Breast epithelium (tissue), 4 donors: ENCODE data around the gene ANKMY1. TPM values are rescaled to one million over a fixed set of nuclear protein-coding genes. Genes with fewer than 3 reads are reported as not detected.

Experiments
- DNase-seq, 2 donors: peaks; one replicate each; pipeline ENCODE4 v3.0.0-alpha.2; 2019; ENCODE audit warnings: low spot score in 2 of 2
- H3K27ac ChIP-seq, 2 donors: fragments of 200-600 bp; sonication (generic) in 1 of 2; one replicate each; pipeline ENCODE4 v1.5.1; 2016 to 2019; ENCODE audit warnings: mild to moderate bottlenecking in 1 of 2
- H3K27me3 ChIP-seq, 2 donors: fragments of 200-600 bp; sonication (generic) in 1 of 2; one replicate each; pipeline versions ENCODE4 v1.5.1 to v1.6.0; 2017 to 2019; ENCODE audit warnings: control low read depth in 1 of 2, mild to moderate bottlenecking in 1 of 2
- H3K36me3 ChIP-seq: fragments of 200-600 bp; one replicate; pipeline ENCODE4 v1.5.1; 2019
- H3K4me1 ChIP-seq, 2 donors: fragments of 200-600 bp; sonication (generic); one replicate each; pipeline ENCODE4 v1.5.1; 2016 to 2019; ENCODE audit warnings: control low read depth in 1 of 2
- H3K4me3 ChIP-seq, 3 donors: fragments of 200-600 bp; sonication (generic); 1 replicate in 2 of 3; 2 replicates in 1 of 3; pipeline ENCODE4 v1.5.1; 2016 to 2019; ENCODE audit warnings: mild to moderate bottlenecking in 3 of 3, moderate library complexity in 2 of 3
- H3K9me3 ChIP-seq, 2 donors: fragments of 200-600 bp; sonication (generic) in 1 of 2; one replicate each; pipeline ENCODE4 v1.5.1; 2016 to 2019; ENCODE audit warnings: control low read depth in 1 of 2
- CTCF ChIP-seq, 3 donors: fragments of 450-650 bp; IDR thresholded peaks; one replicate each; pipeline ENCODE4 v1.5.1; 2016 to 2017; ENCODE audit warnings: antibody characterized with exemption in 3 of 3, mild to moderate bottlenecking in 3 of 3, moderate library complexity in 3 of 3
- POLR2A ChIP-seq: fragments of 450-650 bp; IDR thresholded peaks from one replicate; pipeline ENCODE4 v1.6.1; 2016; ENCODE audit warnings: antibody characterized with exemption, mild to moderate bottlenecking, moderate library complexity
- POLR2AphosphoS5 ChIP-seq, 3 donors: sonication (generic); formaldehyde crosslinking; IDR thresholded peaks; one replicate each; pipeline ENCODE4 v1.6.1; 2017; ENCODE audit warnings: antibody characterized with exemption in 3 of 3
- intact Hi-C: fragments of 100-400 bp; cut with DNase I; formaldehyde crosslinking; loops from one replicate; pipeline ENCODE4 v1.15.1; 2023; ENCODE audit warnings: low total_unique reads
- total RNA-seq, 3 donors: library from RNA; depleted of rRNA; stranded (reverse); fragments of >200 nt; gene quantifications; one replicate each; pipeline ENCODE4 v1.1.0, GENCODE V29; 2016

The ANKMY1 gene
- total RNA-seq, 3 donors from 2014 or later = 13.0 to 32.8 (median 19.0) TPM

GRCh38 chr2:240591226-240591625 is 33.4 kb upstream of the ANKMY1 start:
- no peak for TF ChIP-seq POLR2A
- Histone ChIP-seq H3K9me3 (no peaks in the 10 kb centered on the region), H3K4me3 (no peak overlapping the region), H3K36me3 (no peaks in the 10 kb centered on the region), H3K27me3 (no peaks in the 10 kb centered on the region), H3K4me1 (peaks cover 11 to 14% of the 10 kb centered on the region in 2 donors), H3K27ac (no peak overlapping the region)
- intact Hi-C loops = no loop called here
- no peak for DNase-seq

- H3K9me3 ChIP-seq = no peaks in the 10 kb centered on the region
- no peak overlapping the region for H3K4me3 ChIP-seq
- TF ChIP-seq POLR2A = no peak
- no peak for TF ChIP-seq POLR2AphosphoS5 (IDR thresholded peaks at IDR 0.05)
- no peak for TF ChIP-seq CTCF (IDR thresholded peaks at IDR 0.05)
- H3K27ac ChIP-seq = no peak overlapping the region
- no peaks in the 10 kb centered on the region for H3K27me3 ChIP-seq
- intact Hi-C loops = no loop called here
- H3K36me3 ChIP-seq = no peaks in the 10 kb centered on the region
- DNase-seq = no peak
- H3K4me1 ChIP-seq = peaks cover 11 to 12% of the 10 kb centered on the region in 2 donors
These were observed 32.9 kb upstream of the ANKMY1 start for GRCh38 chr2:240590681-240591111.

- Histone ChIP-seq H3K9me3 (no peaks in the 10 kb centered on the region), H3K27me3 (no peaks in the 10 kb centered on the region), H3K27ac (no peak overlapping the region), H3K4me3 (no peak overlapping the region), H3K36me3 (no peaks in the 10 kb centered on the region), H3K4me1 (peaks cover 16 to 17% of the 10 kb centered on the region in 2 donors)
- no peak for TF ChIP-seq POLR2AphosphoS5 (IDR thresholded peaks at IDR 0.05)
- TF ChIP-seq POLR2A = no peak
- no peak for TF ChIP-seq CTCF (IDR thresholded peaks at IDR 0.05)
- intact Hi-C loops = no loop called here
- no peak for DNase-seq
These were observed 32.2 kb upstream of the ANKMY1 start for GRCh38 chr2:240589850-240590525.

- H3K4me3 ChIP-seq = no peak overlapping the region
- no peaks in the 10 kb centered on the region for H3K9me3 ChIP-seq
- H3K27me3 ChIP-seq = no peaks in the 10 kb centered on the region
- H3K36me3 ChIP-seq = no peaks in the 10 kb centered on the region
- TF ChIP-seq POLR2AphosphoS5 (IDR thresholded peaks at IDR 0.05) (no peak), CTCF (IDR thresholded peaks at IDR 0.05) (no peak), POLR2A (no peak)
- DNase-seq = no peak
- peaks cover 22 to 23% of the 10 kb centered on the region in 2 donors for H3K4me1 ChIP-seq
- intact Hi-C loops = no loop called here
- H3K27ac ChIP-seq = no peak overlapping the region
These were observed 31.6 kb upstream of the ANKMY1 start for GRCh38 chr2:240589375-240589774.

GRCh38 chr2:240588669-240589068 is 30.9 kb upstream of the ANKMY1 start:
- Histone ChIP-seq H3K27me3 (no peaks in the 10 kb centered on the region), H3K9me3 (no peaks in the 10 kb centered on the region), H3K36me3 (no peaks in the 10 kb centered on the region), H3K4me3 (no peak overlapping the region), H3K27ac (no peak overlapping the region), H3K4me1 (peaks cover 22 to 24% of the 10 kb centered on the region in 2 donors)
- TF ChIP-seq POLR2AphosphoS5 (IDR thresholded peaks at IDR 0.05) (no peak), POLR2A (no peak), CTCF (IDR thresholded peaks at IDR 0.05) (no peak)
- intact Hi-C loops = no loop called here
- DNase-seq = no peak
